HEK293 (cell line): Measurements from ENCODE around the gene SLC46A2.
A peak's percentile ranks its signal among the peaks of the same experiment; 100 is the strongest.

Experiments
- CTCF ChIA-PET: fragments of 350-600 bp; formaldehyde crosslinking; extraction: SDS; loops from one replicate; lab custom pipeline; 2021; ENCODE audit warnings: antibody characterized with exemption; lab: Yijun Ruan, JAX
- POLR2A ChIA-PET: fragments of 300-600 bp; formaldehyde crosslinking; extraction: SDS; loops from one replicate; lab custom pipeline; 2020; ENCODE audit warnings: antibody characterized with exemption, inconsistent platforms; lab: Yijun Ruan, JAX
- H3K27ac ChIP-seq: fragments of 200-500 bp; sonication (Bioruptor generic); 2 replicates; pipeline ENCODE4 v1.5.1; 2014; ENCODE audit warnings: low read depth, low read length, control low read depth, inconsistent platforms; ENCODE audit errors: extremely low read depth
- H3K36me3 ChIP-seq, 2 experiments: fragments of 200-500 bp in 1 of 2; sonication (Bioruptor generic) in 1 of 2; 1 replicate in 1 of 2; 2 replicates in 1 of 2; pipeline ENCODE4 v1.5.1; 2014 to 2017; ENCODE audit warnings: inconsistent platforms in 2 of 2, low read length in 2 of 2; ENCODE audit not compliant: control insufficient read depth in 2 of 2, insufficient read depth in 1 of 2
- H3K4me1 ChIP-seq: fragments of 200-500 bp; sonication (Bioruptor generic); 2 replicates; pipeline ENCODE4 v1.5.1; 2014; ENCODE audit warnings: mild to moderate bottlenecking, low read length, inconsistent platforms; ENCODE audit not compliant: control insufficient read depth, insufficient read depth
- H3K4me3 ChIP-seq: 2 replicates; pipeline ENCODE4 v1.5.1; 2011; ENCODE audit warnings: low read depth, mild to moderate bottlenecking, control low read depth, low read length, moderate library complexity
- H3K9me3 ChIP-seq: fragments of 200-500 bp; sonication (Bioruptor generic); 2 replicates; pipeline ENCODE4 v1.5.1; 2014; ENCODE audit warnings: low read depth, low read length, inconsistent platforms; ENCODE audit not compliant: control insufficient read depth, insufficient read depth
- CTCF ChIP-seq: fragments of 450-650 bp; formaldehyde crosslinking; IDR thresholded peaks from 2 replicates; pipeline ENCODE4 v1.5.1; 2016; ENCODE audit warnings: missing biosample characterization, missing genetic modification characterization
- EGR2 ChIP-seq: fragments of 450-650 bp; formaldehyde crosslinking; IDR thresholded peaks from 2 replicates; pipeline ENCODE4 v1.5.1; 2016; ENCODE audit warnings: low read depth, missing biosample characterization, missing genetic modification characterization
- GLIS1 ChIP-seq: fragments of 450-650 bp; formaldehyde crosslinking; IDR thresholded peaks from 2 replicates; pipeline ENCODE4 v1.5.1; 2016; ENCODE audit warnings: missing biosample characterization, missing genetic modification characterization
- KLF16 ChIP-seq: fragments of 450-650 bp; formaldehyde crosslinking; IDR thresholded peaks from 2 replicates; pipeline ENCODE4 v1.5.1; 2017; ENCODE audit warnings: missing biosample characterization, missing genetic modification characterization
- MYNN ChIP-seq: fragments of 450-650 bp; formaldehyde crosslinking; IDR thresholded peaks from 2 replicates; pipeline ENCODE4 v1.5.1; 2016; ENCODE audit warnings: missing biosample characterization, missing genetic modification characterization, borderline replicate concordance
- REPIN1 ChIP-seq: fragments of 450-650 bp; formaldehyde crosslinking; IDR thresholded peaks from 2 replicates; pipeline ENCODE4 v1.5.1; 2017; ENCODE audit warnings: missing biosample characterization, missing genetic modification characterization, low read depth
- TRIM28 ChIP-seq: IDR thresholded peaks from 2 replicates; pipeline ENCODE4 v1.6.1; 2011; ENCODE audit warnings: low read length, control low read depth, borderline replicate concordance
- YY2 ChIP-seq: fragments of 450-650 bp; formaldehyde crosslinking; IDR thresholded peaks from 2 replicates; pipeline ENCODE4 v1.5.1; 2016; ENCODE audit warnings: missing biosample characterization, missing genetic modification characterization
- ZBTB10 ChIP-seq: fragments of 450-650 bp; formaldehyde crosslinking; IDR thresholded peaks from 2 replicates; pipeline ENCODE4 v1.5.1; 2016; ENCODE audit warnings: missing biosample characterization, missing genetic modification characterization
- ZBTB7A ChIP-seq: fragments of 450-650 bp; formaldehyde crosslinking; IDR thresholded peaks from 2 replicates; pipeline ENCODE4 v1.5.1; 2016; ENCODE audit warnings: low read depth, missing biosample characterization, missing genetic modification characterization
- ZFHX2 ChIP-seq: fragments of 450-650 bp; formaldehyde crosslinking; conservative IDR thresholded peaks from 2 replicates; pipeline ENCODE4 v1.5.1; 2016; ENCODE audit warnings: missing biosample characterization, missing genetic modification characterization
- ZNF174 ChIP-seq: fragments of 450-650 bp; formaldehyde crosslinking; IDR thresholded peaks from 2 replicates; pipeline ENCODE4 v1.5.0; 2017; ENCODE audit warnings: missing biosample characterization, mild to moderate bottlenecking, missing genetic modification characterization
- ZNF266 ChIP-seq: fragments of 450-650 bp; formaldehyde crosslinking; IDR thresholded peaks from 2 replicates; pipeline ENCODE4 v1.5.1; 2016; ENCODE audit warnings: missing biosample characterization, missing genetic modification characterization, low read depth
- ZNF311 ChIP-seq: fragments of 450-650 bp; formaldehyde crosslinking; IDR thresholded peaks from 2 replicates; pipeline ENCODE4 v1.5.1; 2017; ENCODE audit warnings: missing biosample characterization, missing genetic modification characterization, borderline replicate concordance
- ZNF37A ChIP-seq: fragments of 450-650 bp; IDR thresholded peaks from 2 replicates; pipeline ENCODE4 v1.5.1; 2018; ENCODE audit warnings: missing biosample characterization, missing genetic modification characterization
- ZNF398 ChIP-seq: fragments of 450-650 bp; formaldehyde crosslinking; IDR thresholded peaks from 2 replicates; pipeline ENCODE4 v1.5.1; 2017; ENCODE audit warnings: missing biosample characterization, missing genetic modification characterization
- ZNF433 ChIP-seq: fragments of 450-650 bp; formaldehyde crosslinking; IDR thresholded peaks from 2 replicates; pipeline ENCODE4 v1.5.1; 2016; ENCODE audit warnings: missing biosample characterization, missing genetic modification characterization, low read depth
- ZNF548 ChIP-seq: fragments of 450-650 bp; formaldehyde crosslinking; IDR thresholded peaks from 2 replicates; pipeline ENCODE4 v1.5.1; 2016; ENCODE audit warnings: missing biosample characterization, missing genetic modification characterization
- ZNF560 ChIP-seq: fragments of 450-650 bp; formaldehyde crosslinking; IDR thresholded peaks from 2 replicates; pipeline ENCODE4 v1.5.1; 2017; ENCODE audit warnings: missing biosample characterization, missing genetic modification characterization, borderline replicate concordance
- ZNF571 ChIP-seq: fragments of 450-650 bp; formaldehyde crosslinking; IDR thresholded peaks from 2 replicates; pipeline ENCODE4 v1.5.0; 2017; ENCODE audit warnings: missing biosample characterization, missing genetic modification characterization
- ZNF585B ChIP-seq: fragments of 450-650 bp; formaldehyde crosslinking; IDR thresholded peaks from 2 replicates; pipeline ENCODE4 v1.5.1; 2016; ENCODE audit warnings: missing biosample characterization, missing genetic modification characterization
- ZNF660 ChIP-seq: fragments of 450-650 bp; IDR thresholded peaks from 2 replicates; pipeline ENCODE4 v1.5.1; 2018; ENCODE audit warnings: missing biosample characterization, mild to moderate bottlenecking, missing genetic modification characterization
- ZNF670 ChIP-seq: fragments of 450-650 bp; formaldehyde crosslinking; IDR thresholded peaks from 2 replicates; pipeline ENCODE4 v1.5.1; 2016; ENCODE audit warnings: missing biosample characterization, missing genetic modification characterization, low read depth
- ZNF76 ChIP-seq: fragments of 450-650 bp; formaldehyde crosslinking; IDR thresholded peaks from 2 replicates; pipeline ENCODE4; 2016; ENCODE audit warnings: low read depth, missing biosample characterization, missing genetic modification characterization, borderline replicate concordance
- ZNF777 ChIP-seq: fragments of 450-650 bp; formaldehyde crosslinking; IDR thresholded peaks from 2 replicates; pipeline ENCODE4 v1.5.1; 2017; ENCODE audit warnings: missing biosample characterization, missing genetic modification characterization, borderline replicate concordance
- ZNF785 ChIP-seq: fragments of 450-650 bp; formaldehyde crosslinking; IDR thresholded peaks from 2 replicates; pipeline ENCODE4 v1.5.1; 2016; ENCODE audit warnings: missing biosample characterization, missing genetic modification characterization

SLC46A2 gene

GRCh38 chr9:112869041-112869529 is 21.6 kb downstream of the SLC46A2 start:
- Histone ChIP-seq H3K9me3 (no peaks in the 10 kb centered on the region), H3K4me1 (no peaks in the 10 kb centered on the region), H3K36me3 (peaks cover 0 to 36% of the 10 kb centered on the region in 2 experiments; a peak in 2 of 3 replicates), H3K4me3 (no peak overlapping the region)
- ChIA-PET POLR2A (interaction anchor here (0.7 kb wide), 1 partner anchor 257 kb away, joined by 3 read pairs; no protein-coding TSS in a partner anchor), CTCF (interaction anchor here (0.6 to 1.2 kb wide), 6 partner anchors 15 to 529 kb away, joined by 3 to 7 read pairs (median 4); no protein-coding TSS in a partner anchor)
- no peak for TF ChIP-seq ZNF266
- no peak for TF ChIP-seq ZNF311 (tag by site-specific recombination)
- TF ChIP-seq ZNF785 (tag by site-specific recombination): no peak
- TF ChIP-seq MYNN (tag by site-specific recombination): no peak
- no peak for TF ChIP-seq ZNF433 (tag by site-specific recombination)
- no peak for TF ChIP-seq ZNF660 (tag by site-specific recombination)
- TF ChIP-seq ZNF37A (tag by site-specific recombination): no peak
- no peak for TF ChIP-seq REPIN1 (tag by site-specific recombination)
- TF ChIP-seq TRIM28: no peak
- no peak for TF ChIP-seq ZNF585B (tag by site-specific recombination)
- TF ChIP-seq ZNF548 (tag by site-specific recombination): no peak
- no peak for TF ChIP-seq ZNF76 (tag by site-specific recombination)
- no peak for TF ChIP-seq KLF16 (tag by site-specific recombination)
- TF ChIP-seq, all 188 proteins: peak for 0
- no peak overlapping the region for H3K27ac ChIP-seq

GRCh38 chr9:112868461-112868860 is 22.2 kb downstream of the SLC46A2 start:
- ChIA-PET POLR2A (no interaction called here), CTCF (interaction anchor here (0.7 to 1.0 kb wide), 3 partner anchors 24 to 317 kb away, joined by 3 to 4 read pairs (median 3); no protein-coding TSS in a partner anchor)
- Histone ChIP-seq H3K9me3 (no peaks in the 10 kb centered on the region), H3K36me3 (peaks cover 0 to 40% of the 10 kb centered on the region in 2 experiments; a peak in 2 of 3 replicates), H3K27ac (no peak overlapping the region), H3K4me3 (no peak overlapping the region)
- TF ChIP-seq ZNF560 (tag by site-specific recombination): no peak
- TF ChIP-seq, all 188 proteins: peak for 0
- no peaks in the 10 kb centered on the region for H3K4me1 ChIP-seq

- POLR2A ChIA-PET: interaction anchor here (0.6 to 0.8 kb wide), 2 partner anchors 16 to 283 kb away, joined by 3 read pairs; partner anchors contain the start of gene SLC31A2
- CTCF ChIA-PET: no interaction called here
- H3K36me3 ChIP-seq: peaks cover 0 to 42% of the 10 kb centered on the region in 2 experiments; a peak in 2 of 3 replicates
- H3K27ac ChIP-seq: no peak overlapping the region
- no peak overlapping the region for H3K4me3 ChIP-seq
- no peaks in the 10 kb centered on the region for H3K4me1 ChIP-seq
- no peaks in the 10 kb centered on the region for H3K9me3 ChIP-seq
- TF ChIP-seq ZNF571 (tag by site-specific recombination) (no peak), ZFHX2 (tag by site-specific recombination) (peak; percentile 69), CTCF (tag by site-specific recombination) (no peak), ZBTB7A (no peak), ZBTB10 (tag by site-specific recombination) (no peak), EGR2 (tag by site-specific recombination) (peak; percentile 84), GLIS1 (tag by site-specific recombination) (no peak), ZNF777 (tag by site-specific recombination) (no peak), ZNF174 (no peak), ZNF670 (no peak), YY2 (no peak), ZNF398 (tag by site-specific recombination) (peak; percentile 50)
These were observed 23.2 kb downstream of the SLC46A2 start for GRCh38 chr9:112867275-112867991.
